HCT116 (cell line): ENCODE results near the gene OTUD7B. TPM values are rescaled to one million over a fixed set of nuclear protein-coding genes. Genes with fewer than 3 reads are reported as not detected.

ENCODE experiments used
- ATAC-seq: fragments of 200-7000 bp; cut with Tn5 transposase; 2 replicates; pipeline ENCODE4 v1.9.1; 2020; ENCODE audit warnings: mild to moderate bottlenecking, moderate library complexity
- BruUV-seq: library from RNA; stranded (reverse); fragments of 400-500 nt; replicated peaks from 2 replicates; lab custom pipeline; 2021; lab: Mats Ljungman, UMichigan
- CTCF ChIA-PET: fragments of 300-600 bp; sonication (Branson Sonifier 250); formaldehyde crosslinking; loops from one replicate; lab custom pipeline; 2021; ENCODE audit warnings: antibody characterized with exemption; lab: Charles Lee
- POLR2A ChIA-PET: fragments of 300-600, 350-600 bp; sonication (Branson Sonifier 250); formaldehyde crosslinking; loops from one replicate; lab custom pipeline; 2021; ENCODE audit warnings: antibody characterized with exemption; lab: Charles Lee
- RAD21 ChIA-PET, 2 experiments: fragments of 300-600 bp; sonication (Branson Sonifier 250); formaldehyde crosslinking; loops; one replicate each; lab custom pipeline; 2023; ENCODE audit warnings: low total read pairs in 2 of 2; ENCODE audit not compliant: uncharacterized antibody in 2 of 2, unreplicated experiment in 2 of 2, low non-redundant PET in 1 of 2; lab: Charles Lee
- DNase-seq: peaks from one replicate; pipeline ENCODE4 v3.0.0-alpha.2; 2010; ENCODE audit warnings: low read depth, low spot score
- H2AFZ ChIP-seq: fragments of 200-600 bp; shearing (Covaris generic), sonication (generic); 2 replicates; pipeline ENCODE4 v1.6.1; 2017; ENCODE audit warnings: low read depth, mixed run types, mixed read lengths, antibody characterized with exemption, low read length; ENCODE audit not compliant: poor library complexity, severe bottlenecking
- H3K27ac ChIP-seq: 2 replicates; pipeline ENCODE4 v1.5.1; 2012; ENCODE audit warnings: low read depth, low read length
- H3K27me3 ChIP-seq: fragments of 200-600 bp; sonication (generic); 2 replicates; pipeline ENCODE4 v1.6.1; 2016; ENCODE audit warnings: mixed run types, low read length, mixed read lengths; ENCODE audit not compliant: insufficient read depth
- H3K36me3 ChIP-seq, 2 experiments: fragments of 200-500 bp in 1 of 2; fragments of 200-600 bp in 1 of 2; sonication (Bioruptor generic) in 1 of 2; sonication (generic) in 1 of 2; 2 replicates each; pipeline versions ENCODE4 v1.5.1 to v1.6.1; 2014 to 2016; ENCODE audit warnings: low read length in 2 of 2, inconsistent platforms in 1 of 2, mixed read lengths in 1 of 2, mixed run types in 1 of 2; ENCODE audit not compliant: insufficient read depth in 2 of 2, control insufficient read depth in 1 of 2
- H3K4me1 ChIP-seq, 2 experiments: fragments of 200-600 bp in 1 of 2; sonication (generic) in 1 of 2; 2 replicates each; pipeline versions ENCODE4 v1.5.1 to v1.6.1; 2012 to 2017; ENCODE audit warnings: low read length in 2 of 2, inconsistent platforms in 1 of 2, mild to moderate bottlenecking in 1 of 2, mixed read lengths in 1 of 2, mixed run types in 1 of 2, moderate library complexity in 1 of 2; ENCODE audit not compliant: insufficient read depth in 2 of 2, control insufficient read depth in 1 of 2
- H3K4me2 ChIP-seq: fragments of 200-600 bp; sonication (generic); 2 replicates; pipeline ENCODE4 v1.6.1; 2017; ENCODE audit warnings: mixed run types, low read length, mixed read lengths
- H3K4me3 ChIP-seq, 2 experiments: fragments of 200-600 bp in 1 of 2; sonication (generic) in 1 of 2; replicated peaks in 1 of 2; 2 replicates each; pipeline ENCODE4 v1.5.1; 2011 to 2016; ENCODE audit warnings: low read length in 2 of 2, control low read depth in 1 of 2, low read depth in 1 of 2, mild to moderate bottlenecking in 1 of 2, mixed read lengths in 1 of 2, mixed run types in 1 of 2
- H3K79me2 ChIP-seq: fragments of 200-600 bp; sonication (generic); 2 replicates; pipeline ENCODE4 v1.6.1; 2017; ENCODE audit warnings: mild to moderate bottlenecking, mixed run types, low read length, moderate library complexity, mixed read lengths; ENCODE audit not compliant: insufficient read depth
- H3K9ac ChIP-seq: fragments of 200-600 bp; sonication (generic); 2 replicates; pipeline ENCODE4 v1.6.1; 2016; ENCODE audit warnings: low read length, mixed read lengths
- H3K9me2 ChIP-seq: fragments of 200-600 bp; sonication (generic), shearing (Covaris generic); 2 replicates; pipeline ENCODE4 v1.6.1; 2017; ENCODE audit warnings: mixed run types, mild to moderate bottlenecking, moderate library complexity; ENCODE audit not compliant: insufficient read depth
- H3K9me3 ChIP-seq, 2 experiments: fragments of 200-500 bp in 1 of 2; fragments of 200-600 bp in 1 of 2; sonication (Bioruptor generic) in 1 of 2; sonication (generic) in 1 of 2; 2 replicates each; pipeline ENCODE4 v1.6.1; 2014 to 2017; ENCODE audit warnings: low read length in 2 of 2, mixed read lengths in 2 of 2, inconsistent platforms in 1 of 2, low read depth in 1 of 2, mild to moderate bottlenecking in 1 of 2, mixed run types in 1 of 2, moderate library complexity in 1 of 2; ENCODE audit not compliant: control insufficient read depth in 1 of 2, insufficient read depth in 1 of 2
- H4K20me1 ChIP-seq: fragments of 200-600 bp; sonication (generic), shearing (Covaris generic); 2 replicates; pipeline ENCODE4 v1.6.1; 2017; ENCODE audit warnings: mixed run types, mild to moderate bottlenecking, moderate library complexity; ENCODE audit not compliant: insufficient read depth
- CBX3 ChIP-seq: IDR thresholded peaks from 2 replicates; pipeline ENCODE4 v1.6.1; 2012; ENCODE audit warnings: low read depth
- CEBPB ChIP-seq: IDR thresholded peaks from 2 replicates; pipeline ENCODE4 v1.6.1; 2012; ENCODE audit warnings: low read depth
- EGR1 ChIP-seq: IDR thresholded peaks from 2 replicates; pipeline ENCODE4 v1.6.1; 2012; ENCODE audit warnings: low read depth
- ELF1 ChIP-seq: IDR thresholded peaks from 2 replicates; pipeline ENCODE4 v1.6.1; 2012; ENCODE audit warnings: low read depth, borderline replicate concordance
- EZH2 ChIP-seq: fragments of 200-600 bp; sonication (generic); IDR thresholded peaks from 2 replicates; pipeline ENCODE4 v1.6.1; 2017; ENCODE audit warnings: antibody characterized with exemption, mixed run types
- FOSL1 ChIP-seq: IDR thresholded peaks from 2 replicates; pipeline ENCODE4 v1.6.1; 2012; ENCODE audit warnings: low read depth
- JUND ChIP-seq: IDR thresholded peaks from 2 replicates; pipeline ENCODE4 v1.6.1; 2012
- POLR2AphosphoS5 ChIP-seq: IDR thresholded peaks from 2 replicates; pipeline ENCODE4 v1.6.1; 2011; ENCODE audit warnings: mild to moderate bottlenecking, low read depth, low read length, moderate library complexity
- RAD21 ChIP-seq: IDR thresholded peaks from 2 replicates; pipeline ENCODE4 v1.6.1; 2012; ENCODE audit warnings: low read depth, mild to moderate bottlenecking
- YY1 ChIP-seq: IDR thresholded peaks from 2 replicates; pipeline ENCODE4 v1.6.1; 2011; ENCODE audit warnings: low read length, low read depth, moderate library complexity, mild to moderate bottlenecking; ENCODE audit not compliant: insufficient replicate concordance; ENCODE audit errors: extremely low read depth
- ZFX ChIP-seq: fragments of 450-650 bp; IDR thresholded peaks from 2 replicates; pipeline ENCODE4 v1.6.1; 2017
- ZNF274 ChIP-seq: fragments of 200-500 bp; sonication (Bioruptor generic); IDR thresholded peaks from 2 replicates; pipeline ENCODE4 v1.6.1; 2014; ENCODE audit warnings: mild to moderate bottlenecking, low read depth, low read length, inconsistent platforms
- intact Hi-C: fragments of 100-400 bp; cut with micrococcal nuclease; formaldehyde crosslinking; loops from 2 replicates; pipeline ENCODE4 v1.10.0; 2022
- total RNA-seq: library from RNA; stranded (reverse); gene quantifications from one replicate; pipeline ENCODE4 v1.2.1, GENCODE V29; 2021; ENCODE audit not compliant: unreplicated experiment
- TF ChIP-seq, protein P1 (sequence below), 3 experiments: fragments of 200-600 bp in 1 of 3; sonication (generic) in 1 of 3; IDR thresholded peaks in 2 of 3; conservative IDR thresholded peaks in 1 of 3; 2 replicates each; pipeline ENCODE4 v1.5.1; 2012 to 2017; ENCODE audit warnings: low read depth in 2 of 3, low read length in 2 of 3, antibody characterized with exemption in 1 of 3, borderline replicate concordance in 1 of 3, control low read depth in 1 of 3, mild to moderate bottlenecking in 1 of 3, mixed read lengths in 1 of 3, mixed run types in 1 of 3, moderate library complexity in 1 of 3; ENCODE audit not compliant: insufficient read depth in 1 of 3
- TF ChIP-seq, protein P2 (sequence below): IDR thresholded peaks from 2 replicates; pipeline ENCODE4 v1.6.1; 2012

Gene OTUD7B
- total RNA-seq, 1 experiment from 2014 or later: 23.7 TPM

DNA sequence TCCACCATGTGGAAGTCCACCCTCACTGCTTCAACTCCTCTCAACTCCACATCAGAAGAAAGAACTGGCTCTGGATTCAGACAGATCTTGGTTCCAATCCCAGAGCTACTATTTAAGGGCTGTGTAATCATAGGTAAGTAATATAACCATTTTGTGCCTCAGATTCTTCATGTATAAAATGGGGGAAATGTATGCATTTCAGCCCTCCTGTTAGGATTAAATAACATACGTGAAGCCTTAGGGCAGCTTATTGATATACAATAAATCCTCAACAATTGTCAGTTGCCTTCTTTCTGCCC lies 23.3 kb downstream of the OTUD7B start:
- Histone ChIP-seq H3K27me3 (no peaks in the 10 kb centered on the region), H3K79me2 (peaks cover 61% of the 10 kb centered on the region), H3K36me3 (no peaks in the 10 kb centered on the region), H3K9ac (no peak overlapping the region), H4K20me1 (no peaks in the 10 kb centered on the region), H3K27ac (no peak overlapping the region)
- BruUV-seq: no TSS peak
- intact Hi-C loops: no loop called here
- RAD21 ChIA-PET: no interaction called here
- POLR2A ChIA-PET: interaction anchor here (1.3 kb wide), 1 partner anchor 9 kb away, joined by 4 read pairs; no protein-coding TSS in a partner anchor
- DNase-seq: no peak
- CTCF ChIA-PET: no interaction called here
- TF ChIP-seq ZNF274 (no peak), YY1 (no peak), EZH2 (no peak), JUND (no peak), RAD21 (no peak), EGR1 (no peak), ELF1 (no peak), CEBPB (no peak), POLR2AphosphoS5 (no peak), FOSL1 (no peak), ZFX (no peak), CBX3 (no peak)
- TF ChIP-seq, protein P1, sequence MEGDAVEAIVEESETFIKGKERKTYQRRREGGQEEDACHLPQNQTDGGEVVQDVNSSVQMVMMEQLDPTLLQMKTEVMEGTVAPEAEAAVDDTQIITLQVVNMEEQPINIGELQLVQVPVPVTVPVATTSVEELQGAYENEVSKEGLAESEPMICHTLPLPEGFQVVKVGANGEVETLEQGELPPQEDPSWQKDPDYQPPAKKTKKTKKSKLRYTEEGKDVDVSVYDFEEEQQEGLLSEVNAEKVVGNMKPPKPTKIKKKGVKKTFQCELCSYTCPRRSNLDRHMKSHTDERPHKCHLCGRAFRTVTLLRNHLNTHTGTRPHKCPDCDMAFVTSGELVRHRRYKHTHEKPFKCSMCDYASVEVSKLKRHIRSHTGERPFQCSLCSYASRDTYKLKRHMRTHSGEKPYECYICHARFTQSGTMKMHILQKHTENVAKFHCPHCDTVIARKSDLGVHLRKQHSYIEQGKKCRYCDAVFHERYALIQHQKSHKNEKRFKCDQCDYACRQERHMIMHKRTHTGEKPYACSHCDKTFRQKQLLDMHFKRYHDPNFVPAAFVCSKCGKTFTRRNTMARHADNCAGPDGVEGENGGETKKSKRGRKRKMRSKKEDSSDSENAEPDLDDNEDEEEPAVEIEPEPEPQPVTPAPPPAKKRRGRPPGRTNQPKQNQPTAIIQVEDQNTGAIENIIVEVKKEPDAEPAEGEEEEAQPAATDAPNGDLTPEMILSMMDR (IDR thresholded peaks at IDR 0.05 in 2 of 3, conservative IDR thresholded peaks at IDR 0.05 in 1 of 3; ENCODE audit: borderline replicate concordance in 1 of 3, insufficient read depth in 1 of 3, low read depth in 2 of 3, low read length in 2 of 3): no peak
- TF ChIP-seq, protein P2, sequence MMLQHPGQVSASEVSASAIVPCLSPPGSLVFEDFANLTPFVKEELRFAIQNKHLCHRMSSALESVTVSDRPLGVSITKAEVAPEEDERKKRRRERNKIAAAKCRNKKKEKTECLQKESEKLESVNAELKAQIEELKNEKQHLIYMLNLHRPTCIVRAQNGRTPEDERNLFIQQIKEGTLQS: no peak
- TF ChIP-seq, all 23 proteins: peak for 0
- Histone ChIP-seq H2AFZ (no peak overlapping the region), H3K4me2 (no peak overlapping the region), H3K9me2 (no peaks in the 10 kb centered on the region), H3K4me1 (no peaks in the 10 kb centered on the region; a peak in 1 of 4 replicates), H3K4me3 (no peak overlapping the region), H3K9me3 (no peaks in the 10 kb centered on the region)
- no peak for ATAC-seq
